Natural killer cell (primary cell): ENCODE measurements around the gene ARHGEF4. TPM values are rescaled to one million over a fixed set of nuclear protein-coding genes. Genes with fewer than 3 reads are reported as not detected.

Source experiments
- ATAC-seq, 3 donors: fragments of 150-1000 bp in 2 of 3; fragments of 200-7000 bp in 1 of 3; cut with Tn5 transposase; 1 replicate in 1 of 3; 2 replicates in 2 of 3; pipeline ENCODE4 v1.10.0; 2021; ENCODE audit warnings: mild to moderate bottlenecking in 2 of 3, moderate library complexity in 2 of 3
- DNase-seq, 2 donors: peaks; one replicate each; pipeline versions ENCODE4 v3.0.0 to v3.0.0-alpha.2; 2013 to 2021; ENCODE audit warnings: mixed read lengths in 1 of 2
- H3K27ac ChIP-seq: one replicate; pipeline ENCODE4 v1.5.1; 2013; ENCODE audit warnings: mild to moderate bottlenecking, low read length
- H3K27me3 ChIP-seq: one replicate; pipeline ENCODE4 v1.6.1; 2013; ENCODE audit warnings: low read length; ENCODE audit not compliant: control insufficient read depth, insufficient read depth
- H3K36me3 ChIP-seq: one replicate; pipeline ENCODE4 v1.6.1; 2013; ENCODE audit warnings: low read length; ENCODE audit not compliant: control insufficient read depth, insufficient read depth
- H3K4me1 ChIP-seq: one replicate; pipeline ENCODE4 v1.6.1; 2013; ENCODE audit warnings: low read length; ENCODE audit not compliant: control insufficient read depth, insufficient read depth
- H3K4me3 ChIP-seq: one replicate; pipeline ENCODE4 v1.5.1; 2013; ENCODE audit warnings: low read length
- H3K9me3 ChIP-seq: one replicate; pipeline ENCODE4 v1.6.1; 2013; ENCODE audit warnings: low read length; ENCODE audit not compliant: control insufficient read depth, insufficient read depth
- H3K27ac Mint-ChIP-seq, 2 donors: one replicate each; pipeline ENCODE4 v1.8.0; 2022; ENCODE audit warnings: mild to moderate bottlenecking in 2 of 2, mixed read lengths in 2 of 2, moderate library complexity in 1 of 2
- H3K27me3 Mint-ChIP-seq, 2 donors: one replicate each; pipeline ENCODE4 v1.8.0; 2022; ENCODE audit warnings: low read depth in 2 of 2, mixed read lengths in 2 of 2
- H3K36me3 Mint-ChIP-seq: one replicate; pipeline ENCODE4 v1.8.0; 2022; ENCODE audit warnings: mixed read lengths
- H3K4me1 Mint-ChIP-seq, 2 donors: one replicate each; pipeline ENCODE4 v1.8.0; 2022; ENCODE audit warnings: mixed read lengths in 2 of 2
- H3K4me3 Mint-ChIP-seq: one replicate; pipeline ENCODE4 v1.8.0; 2022; ENCODE audit warnings: mild to moderate bottlenecking, moderate library complexity, mixed read lengths
- H3K9me3 Mint-ChIP-seq, 2 donors: one replicate each; pipeline ENCODE4 v1.8.0; 2022; ENCODE audit warnings: mixed read lengths in 2 of 2
- CTCF ChIP-seq: fragments of 200-600 bp; IDR thresholded peaks from one replicate; pipeline ENCODE4 v1.8.0; 2022; ENCODE audit warnings: antibody characterized with exemption
- WGBS: methylation state at CpG from one replicate; pipeline ENCODE4 v1.1.7; 2013; ENCODE audit warnings: missing lambda C conversion rate; ENCODE audit not compliant: insufficient coverage; 5-methylcytosine and 5-hydroxymethylcytosine counted together
- intact Hi-C: fragments of 100-400 bp; cut with micrococcal nuclease; formaldehyde crosslinking; loops from one replicate; pipeline ENCODE4 v1.14.2; 2022
- total RNA-seq, 4 donors: library from RNA; stranded (reverse); fragments of 120-200 nt in 1 of 4; gene quantifications; one replicate each; pipeline versions ENCODE4 v1.2.3 to v1.2.4, GENCODE V29; 2013 to 2022

The ARHGEF4 gene
- total RNA-seq, 3 donors from 2014 or later (not counting 1 experiment from before 2014, with no cell fraction given): 0.11 TPM; not detected in 2

GRCh38 chr2:130891966-130892365, 55.3 kb downstream of the ARHGEF4 start:
- H3K9me3 Mint-ChIP-seq: no peaks in the 10 kb centered on the region
- H3K4me1 ChIP-seq: no peaks in the 10 kb centered on the region
- 73% methylated on average over 4 of the region's 4 CpGs for WGBS
- intact Hi-C loops: no loop called here
- peaks cover 31 to 42% of the 10 kb centered on the region in 2 donors for H3K27me3 Mint-ChIP-seq
- no peak overlapping the region for H3K4me3 ChIP-seq
- no peaks in the 10 kb centered on the region for H3K9me3 ChIP-seq
- H3K27ac Mint-ChIP-seq: no peak overlapping the region
- no peaks in the 10 kb centered on the region for H3K36me3 Mint-ChIP-seq
- TF ChIP-seq CTCF: no peak
- peaks cover 6% of the 10 kb centered on the region for H3K27me3 ChIP-seq
- H3K4me3 Mint-ChIP-seq: no peak overlapping the region
- ATAC-seq: no peak
- DNase-seq: no peak
- H3K4me1 Mint-ChIP-seq: no peaks in the 10 kb centered on the region
- H3K27ac ChIP-seq: no peak overlapping the region
- H3K36me3 ChIP-seq: no peaks in the 10 kb centered on the region

GRCh38 chr2:130892793-130893785, 56.4 kb downstream of the ARHGEF4 start:
- Histone ChIP-seq H3K27ac (no peak overlapping the region), H3K4me3 (no peak overlapping the region), H3K36me3 (no peaks in the 10 kb centered on the region), H3K27me3 (peaks cover 6% of the 10 kb centered on the region), H3K4me1 (no peaks in the 10 kb centered on the region), H3K9me3 (no peaks in the 10 kb centered on the region)
- Mint-ChIP-seq H3K27me3 (peaks cover 27 to 39% of the 10 kb centered on the region in 2 donors), H3K36me3 (no peaks in the 10 kb centered on the region), H3K27ac (no peak overlapping the region), H3K9me3 (no peaks in the 10 kb centered on the region), H3K4me1 (no peaks in the 10 kb centered on the region), H3K4me3 (no peak overlapping the region)
- WGBS: 87% methylated on average over 17 of the region's 18 CpGs
- ATAC-seq: no peak
- TF ChIP-seq CTCF: no peak
- DNase-seq: no peak
- intact Hi-C loops: no loop called here

- intact Hi-C loops: no loop called here
- Mint-ChIP-seq H3K27me3 (peaks cover 30 to 40% of the 10 kb centered on the region in 2 donors), H3K9me3 (no peaks in the 10 kb centered on the region)
These were observed 57.7 kb downstream of the ARHGEF4 start for GRCh38 chr2:130894326-130894942.

More at GRCh38 chr2:130894326-130894942, 57.7 kb downstream of the ARHGEF4 start:
- Mint-ChIP-seq H3K36me3 (no peaks in the 10 kb centered on the region), H3K4me1 (no peaks in the 10 kb centered on the region), H3K4me3 (no peak overlapping the region), H3K27ac (no peak overlapping the region)
- no peak for DNase-seq
- 80% methylated on average over 6 of the region's 7 CpGs for WGBS
- Histone ChIP-seq H3K4me3 (no peak overlapping the region), H3K27me3 (peaks cover 6% of the 10 kb centered on the region), H3K9me3 (no peaks in the 10 kb centered on the region), H3K4me1 (no peaks in the 10 kb centered on the region), H3K27ac (no peak overlapping the region), H3K36me3 (no peaks in the 10 kb centered on the region)
- ATAC-seq: no peak
- TF ChIP-seq CTCF: no peak
